IPS DF 6.9 (cell line): Measurements from ENCODE around the gene SNTB2.

ENCODE experiments used
- DNase-seq: peaks from one replicate; pipeline ENCODE4 v3.0.0-alpha.2; 2013; ENCODE audit warnings: low read depth, low spot score
- H3K27ac ChIP-seq: one replicate; pipeline ENCODE4 v1.5.1; 2013; ENCODE audit warnings: low read length, control low read depth
- H3K27me3 ChIP-seq: 2 replicates; pipeline ENCODE4 v1.6.1; 2013; ENCODE audit warnings: mild to moderate bottlenecking, low read length; ENCODE audit not compliant: control insufficient read depth, insufficient read depth
- H3K36me3 ChIP-seq: 2 replicates; pipeline ENCODE4 v1.6.1; 2013; ENCODE audit warnings: low read length; ENCODE audit not compliant: control insufficient read depth, insufficient read depth
- H3K4me1 ChIP-seq: 2 replicates; pipeline ENCODE4 v1.6.1; 2013; ENCODE audit warnings: low read length; ENCODE audit not compliant: control insufficient read depth, insufficient read depth
- H3K4me3 ChIP-seq: 2 replicates; pipeline ENCODE4 v1.5.1; 2013; ENCODE audit warnings: mild to moderate bottlenecking, low read length
- H3K9me3 ChIP-seq: 2 replicates; pipeline ENCODE4 v1.6.1; 2013; ENCODE audit warnings: low read length, inconsistent platforms; ENCODE audit not compliant: control insufficient read depth, insufficient read depth
- WGBS: extraction: QIAGEN DNeasy Blood & Tissue Kit; methylation state at CpG from one replicate; pipeline ENCODE4 v1.1.7; 2013; ENCODE audit warnings: mixed read lengths, missing lambda C conversion rate; ENCODE audit not compliant: insufficient read length, insufficient coverage; 5-methylcytosine and 5-hydroxymethylcytosine counted together

Gene SNTB2

DNA sequence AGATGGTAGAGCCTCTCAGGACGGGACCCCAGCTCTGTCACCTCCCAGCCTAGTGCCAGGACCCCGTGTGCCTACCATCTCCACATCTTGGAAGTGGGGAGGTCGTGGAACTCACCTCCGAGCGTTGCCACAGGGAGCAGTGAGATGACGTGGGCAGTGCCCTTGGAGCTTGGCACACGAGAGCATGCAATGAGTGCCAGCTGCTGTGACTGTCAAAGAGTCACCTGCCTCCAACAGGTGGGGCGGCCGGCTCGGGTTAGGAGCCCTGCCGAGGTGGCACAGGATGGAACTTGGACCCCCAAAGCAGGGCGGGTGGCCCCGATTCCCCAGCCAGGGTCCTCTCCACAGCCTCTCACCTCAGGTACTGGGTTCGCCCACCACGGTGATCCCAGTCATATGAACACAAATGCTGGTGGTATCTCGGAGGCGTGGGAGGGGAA is 129.7 kb downstream of the SNTB2 start:
- no CpG with 5 or more reads among the region's 17 CpGs for WGBS
- DNase-seq, result no peak
- Histone ChIP-seq H3K9me3 (no peaks in the 10 kb centered on the region), H3K27ac (no peak overlapping the region), H3K4me3 (no peak overlapping the region), H3K4me1 (no peaks in the 10 kb centered on the region), H3K27me3 (no peaks in the 10 kb centered on the region), H3K36me3 (peaks cover 38% of the 10 kb centered on the region)

DNA sequence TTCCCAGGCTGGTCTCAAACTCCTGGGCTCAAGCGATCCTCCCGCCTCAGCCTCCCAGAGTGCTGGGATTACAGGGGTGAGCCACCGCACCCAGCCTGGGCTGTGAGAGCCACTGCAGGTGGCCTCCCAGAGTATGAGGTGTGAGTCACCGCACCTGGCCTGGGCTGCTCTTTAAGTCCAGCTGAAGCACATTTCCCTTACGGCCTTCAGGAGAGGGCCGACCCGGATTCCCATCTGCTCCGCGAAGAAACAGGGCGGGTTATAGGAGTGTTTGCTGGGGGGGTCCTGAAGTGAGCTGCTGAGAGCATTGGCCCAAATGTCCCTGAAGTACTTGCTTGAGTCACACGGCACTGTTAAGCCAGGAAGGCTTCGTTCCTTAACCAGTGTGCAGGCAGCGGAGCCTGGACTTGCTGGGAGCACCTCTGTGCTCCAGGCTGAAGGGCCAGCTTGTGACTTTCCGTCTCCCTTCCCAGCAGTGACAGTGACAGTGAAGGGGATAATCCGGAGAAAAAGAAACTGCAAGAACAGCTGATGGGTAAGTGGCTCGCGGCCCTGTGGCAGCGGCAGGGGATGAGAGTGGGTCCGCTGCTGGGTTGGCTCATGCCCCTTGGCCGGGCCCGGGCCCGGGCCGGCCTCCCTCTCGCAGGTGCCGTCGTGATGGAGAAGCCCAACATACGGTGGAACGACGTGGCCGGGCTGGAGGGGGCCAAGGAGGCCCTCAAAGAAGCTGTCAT is 131.4 kb downstream of the SNTB2 start:
- H3K27me3 ChIP-seq, result no peaks in the 10 kb centered on the region
- no peaks in the 10 kb centered on the region for H3K4me1 ChIP-seq
- DNase-seq, result no peak
- H3K9me3 ChIP-seq, result no peaks in the 10 kb centered on the region
- H3K36me3 ChIP-seq, result peaks cover 40% of the 10 kb centered on the region
- no peak overlapping the region for H3K4me3 ChIP-seq
- no peak overlapping the region for H3K27ac ChIP-seq
- WGBS, result no CpG with 5 or more reads among the region's 30 CpGs

DNA sequence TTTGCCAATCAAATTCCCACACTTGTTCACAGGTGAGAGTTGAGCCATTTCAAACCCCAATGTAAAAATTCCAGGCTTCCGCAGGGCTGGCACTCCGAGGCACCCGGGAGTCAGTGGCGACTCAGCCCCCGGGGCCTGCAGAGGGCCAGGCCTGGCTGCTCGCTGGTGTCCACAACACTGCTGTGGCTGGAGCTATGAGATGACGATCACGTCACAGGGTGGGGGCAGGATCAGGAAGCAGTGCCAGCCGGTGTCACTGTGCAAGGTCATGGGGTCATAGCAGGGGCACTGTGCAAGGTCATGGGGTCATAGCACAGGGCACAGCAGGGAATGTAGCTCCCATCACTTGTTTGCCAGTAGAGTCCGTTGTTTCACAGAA is 131.9 kb downstream of the SNTB2 start:
- H3K27ac ChIP-seq, result no peak overlapping the region
- H3K4me3 ChIP-seq, result no peak overlapping the region
- no peaks in the 10 kb centered on the region for H3K4me1 ChIP-seq
- H3K9me3 ChIP-seq, result no peaks in the 10 kb centered on the region
- H3K36me3 ChIP-seq, result peaks cover 42% of the 10 kb centered on the region
- no peak for DNase-seq
- no CpG with 5 or more reads among the region's 10 CpGs for WGBS
- no peaks in the 10 kb centered on the region for H3K27me3 ChIP-seq

DNA sequence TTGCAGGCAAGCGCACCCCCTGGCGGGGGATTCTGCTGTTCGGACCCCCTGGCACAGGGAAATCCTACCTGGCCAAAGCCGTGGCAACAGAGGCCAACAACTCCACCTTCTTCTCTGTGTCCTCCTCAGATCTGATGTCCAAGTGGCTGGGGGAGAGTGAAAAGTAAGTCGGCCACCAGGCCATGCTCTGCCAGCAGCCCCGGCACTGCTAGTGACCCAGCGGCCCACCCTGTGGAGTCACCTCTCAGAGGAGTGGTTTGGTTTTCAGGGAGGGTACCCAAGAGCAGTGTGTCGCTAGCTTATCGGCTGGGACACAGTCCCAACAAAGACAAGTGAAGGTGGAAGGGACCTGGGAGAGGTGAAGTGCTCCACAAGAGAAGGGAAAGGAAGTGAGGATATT is 132.4 kb downstream of the SNTB2 start:
- Histone ChIP-seq H3K36me3 (peaks cover 42% of the 10 kb centered on the region), H3K4me1 (no peaks in the 10 kb centered on the region), H3K27ac (no peak overlapping the region), H3K4me3 (no peak overlapping the region), H3K9me3 (no peaks in the 10 kb centered on the region), H3K27me3 (no peaks in the 10 kb centered on the region)
- WGBS, result no CpG with 5 or more reads among the region's 9 CpGs
- no peak for DNase-seq

DNA sequence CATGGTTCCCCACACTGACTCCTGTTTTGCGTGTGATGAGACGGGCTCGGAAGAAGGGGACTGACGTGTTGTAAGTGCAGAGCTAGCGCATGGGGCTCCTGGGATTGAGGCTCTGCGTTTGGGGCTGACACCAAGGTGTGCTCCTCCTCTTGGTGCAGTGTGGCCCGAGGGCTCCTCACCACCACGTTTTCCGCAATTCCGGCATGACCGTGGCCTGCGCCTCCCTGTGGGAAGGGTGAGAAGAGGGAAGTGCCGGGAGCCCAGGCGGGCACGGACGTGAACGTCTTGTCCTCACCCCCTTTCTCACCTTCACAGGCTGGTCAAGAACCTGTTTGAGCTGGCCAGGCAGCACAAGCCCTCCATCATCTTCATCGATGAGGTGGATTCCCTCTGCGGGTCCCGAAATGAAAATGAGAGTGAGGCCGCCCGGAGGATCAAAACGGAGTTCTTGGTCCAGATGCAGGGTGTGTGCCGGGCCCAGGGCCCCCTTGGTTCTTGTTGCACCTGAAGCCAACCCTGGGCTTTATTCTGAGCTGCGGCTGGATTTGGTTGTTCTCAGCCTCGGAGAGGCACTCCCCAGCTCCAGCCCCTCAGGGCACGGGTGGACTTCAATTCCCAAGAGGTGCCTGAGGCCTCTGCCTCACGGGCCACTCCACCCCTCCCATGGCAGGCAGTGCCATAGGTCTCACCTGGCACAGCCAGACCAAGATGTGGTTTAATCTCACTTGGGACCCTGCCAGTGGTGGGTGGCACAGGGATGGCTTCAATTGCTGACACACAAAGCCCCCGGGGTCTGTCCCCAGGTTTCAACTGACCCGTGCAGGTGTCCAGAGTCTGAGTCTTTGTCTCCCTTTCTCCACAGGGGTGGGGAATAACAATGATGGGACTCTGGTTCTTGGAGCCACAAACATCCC is 133.1 kb downstream of the SNTB2 start:
- H3K27me3 ChIP-seq, result no peaks in the 10 kb centered on the region
- H3K36me3 ChIP-seq, result peaks cover 45% of the 10 kb centered on the region
- H3K27ac ChIP-seq, result no peak overlapping the region
- no peak overlapping the region for H3K4me3 ChIP-seq
- no peaks in the 10 kb centered on the region for H3K4me1 ChIP-seq
- no peak for DNase-seq
- no CpG with 5 or more reads among the region's 30 CpGs for WGBS
- no peaks in the 10 kb centered on the region for H3K9me3 ChIP-seq

DNA sequence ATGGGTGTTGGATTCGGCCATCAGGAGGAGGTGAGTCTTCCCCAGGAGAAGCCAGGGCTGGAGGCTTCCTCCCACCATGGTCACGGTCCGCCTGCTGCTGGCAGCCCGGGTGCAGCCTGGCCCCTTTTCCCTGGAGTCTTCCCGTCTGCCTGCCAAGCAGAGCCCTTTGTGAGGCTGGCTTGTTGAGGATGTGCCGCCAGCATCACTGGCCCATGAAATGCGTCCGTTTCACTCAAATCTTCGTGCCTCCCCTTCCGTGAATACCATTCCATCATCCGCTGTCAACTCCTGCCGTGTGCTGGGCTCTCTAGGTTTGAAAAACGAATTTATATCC is 133.7 kb downstream of the SNTB2 start:
- Histone ChIP-seq H3K36me3 (peaks cover 45% of the 10 kb centered on the region), H3K4me3 (no peak overlapping the region), H3K4me1 (no peaks in the 10 kb centered on the region), H3K27ac (no peak overlapping the region), H3K9me3 (no peaks in the 10 kb centered on the region), H3K27me3 (no peaks in the 10 kb centered on the region)
- no CpG with 5 or more reads among the region's 13 CpGs for WGBS
- DNase-seq, result no peak

DNA sequence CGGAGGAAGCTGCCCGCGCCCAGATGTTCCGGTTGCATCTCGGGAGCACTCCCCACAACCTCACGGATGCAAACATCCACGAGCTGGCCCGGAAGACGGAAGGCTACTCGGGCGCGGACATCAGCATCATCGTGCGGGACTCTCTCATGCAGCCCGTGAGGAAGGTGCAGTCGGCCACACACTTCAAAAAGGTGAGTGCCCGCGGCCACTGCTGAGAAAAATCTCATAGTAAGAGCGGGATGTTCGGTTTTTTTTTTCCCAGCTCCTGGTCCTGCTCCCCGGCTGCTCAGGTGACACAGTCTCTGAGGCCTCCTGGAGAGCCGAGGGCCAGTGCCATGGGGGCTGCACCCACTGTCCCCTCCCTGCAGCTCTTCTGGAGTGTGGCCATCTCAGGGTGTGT is 134.1 kb downstream of the SNTB2 start:
- Histone ChIP-seq H3K36me3 (peaks cover 47% of the 10 kb centered on the region), H3K27me3 (no peaks in the 10 kb centered on the region), H3K4me3 (no peak overlapping the region), H3K9me3 (no peaks in the 10 kb centered on the region), H3K27ac (no peak overlapping the region), H3K4me1 (no peaks in the 10 kb centered on the region)
- WGBS, result no CpG with 5 or more reads among the region's 22 CpGs
- no peak for DNase-seq

DNA sequence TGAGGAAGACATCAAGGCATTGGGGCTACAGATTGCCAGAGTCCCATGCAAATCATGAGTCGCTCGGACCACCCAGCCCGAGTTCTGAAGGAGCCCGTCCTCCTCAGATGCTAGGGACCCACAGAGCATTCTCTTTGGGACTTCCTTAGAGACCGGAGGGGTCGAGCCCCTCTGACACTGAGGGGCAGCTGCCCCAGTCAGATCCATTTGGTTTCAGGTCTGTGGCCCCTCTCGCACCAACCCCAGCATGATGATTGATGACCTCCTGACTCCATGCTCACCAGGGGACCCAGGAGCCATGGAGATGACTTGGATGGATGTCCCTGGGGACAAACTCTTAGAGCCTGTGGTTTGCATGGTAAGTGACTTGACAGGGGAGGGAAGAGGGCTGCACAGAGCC is 135.4 kb downstream of the SNTB2 start:
- Histone ChIP-seq H3K27me3 (no peaks in the 10 kb centered on the region), H3K27ac (no peak overlapping the region), H3K36me3 (peaks cover 41% of the 10 kb centered on the region), H3K4me3 (no peak overlapping the region), H3K9me3 (no peaks in the 10 kb centered on the region), H3K4me1 (no peaks in the 10 kb centered on the region)
- no CpG with 5 or more reads among the region's 7 CpGs for WGBS
- no peak for DNase-seq

DNA sequence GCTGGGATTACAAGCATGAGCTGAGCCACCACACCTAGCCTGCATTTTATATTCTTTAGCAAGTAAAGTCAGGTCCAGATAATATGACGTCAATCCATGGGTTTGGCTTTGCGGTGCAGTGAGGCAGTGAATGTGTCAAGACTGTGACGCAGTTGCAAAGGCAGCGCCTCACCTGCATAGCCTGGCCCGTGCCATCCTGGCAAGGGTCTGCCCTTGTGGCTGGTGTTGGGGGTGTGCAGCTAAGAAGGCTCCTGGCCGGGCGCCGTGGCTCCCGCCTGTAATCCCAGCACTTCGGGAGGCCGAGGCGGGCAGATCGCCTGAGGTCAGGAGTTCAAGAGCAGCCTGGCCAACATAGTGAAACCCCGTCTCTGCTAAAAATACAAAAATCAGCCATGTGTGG is 136.5 kb downstream of the SNTB2 start:
- no CpG with 5 or more reads among the region's 14 CpGs for WGBS
- Histone ChIP-seq H3K4me1 (no peaks in the 10 kb centered on the region), H3K4me3 (no peak overlapping the region), H3K27ac (no peak overlapping the region), H3K27me3 (no peaks in the 10 kb centered on the region), H3K36me3 (peaks cover 41% of the 10 kb centered on the region), H3K9me3 (no peaks in the 10 kb centered on the region)
- no peak for DNase-seq

DNA sequence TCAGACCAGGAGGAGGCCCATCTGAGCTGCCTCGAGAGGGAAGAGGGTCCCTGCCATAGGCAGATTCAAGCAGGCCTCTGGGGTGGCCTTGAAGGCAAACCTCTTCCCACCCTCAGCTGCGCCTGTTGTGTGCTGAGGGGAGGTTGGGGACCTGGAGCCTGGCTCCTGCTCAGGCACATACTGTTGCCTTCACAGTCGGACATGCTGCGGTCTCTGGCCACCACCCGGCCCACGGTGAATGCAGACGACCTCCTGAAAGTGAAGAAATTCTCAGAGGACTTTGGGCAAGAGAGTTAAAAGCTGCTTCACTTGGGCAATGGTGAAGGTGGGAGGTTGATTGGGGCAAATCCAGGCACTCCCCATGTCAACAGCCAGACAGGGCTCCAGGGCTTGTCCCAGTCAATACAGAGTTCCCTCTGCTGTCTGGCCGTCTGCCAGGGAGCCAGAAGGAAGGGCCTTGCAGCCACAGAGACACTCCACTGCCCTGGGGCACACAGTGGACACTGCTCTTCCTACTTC is 137.1 kb downstream of the SNTB2 start:
- DNase-seq, result no peak
- no peaks in the 10 kb centered on the region for H3K4me1 ChIP-seq
- no peaks in the 10 kb centered on the region for H3K27me3 ChIP-seq
- WGBS, result no CpG with 5 or more reads among the region's 8 CpGs
- no peak overlapping the region for H3K27ac ChIP-seq
- peaks cover 37% of the 10 kb centered on the region for H3K36me3 ChIP-seq
- no peak overlapping the region for H3K4me3 ChIP-seq
- H3K9me3 ChIP-seq, result no peaks in the 10 kb centered on the region
